SU-DHL-6 (cell line): ENCODE measurements around the gene HELZ2.

Experiments
- H2AFZ ChIP-seq: fragments of 200-600 bp; sonication (generic); 2 replicates; pipeline ENCODE4 v1.6.1; 2014; ENCODE audit warnings: low read depth, mild to moderate bottlenecking, moderate library complexity, mixed read lengths, antibody characterized with exemption, low read length; ENCODE audit not compliant: severe bottlenecking
- H3F3A ChIP-seq: fragments of 200-600 bp; shearing (Covaris generic); 2 replicates; pipeline ENCODE4 v1.6.0; 2016; ENCODE audit warnings: antibody characterized with exemption, mild to moderate bottlenecking; ENCODE audit not compliant: insufficient read depth
- H3K27ac ChIP-seq: fragments of 200-600 bp; sonication (generic); 2 replicates; pipeline ENCODE4 v1.5.1; 2016; ENCODE audit warnings: low read depth, mild to moderate bottlenecking, low read length, moderate library complexity, mixed read lengths
- H3K27me3 ChIP-seq: fragments of 200-600 bp; sonication (generic), shearing (Covaris generic); 2 replicates; pipeline ENCODE4 v1.6.0; 2014; ENCODE audit warnings: mild to moderate bottlenecking, low read length
- H3K36me3 ChIP-seq: fragments of 200-600 bp; sonication (generic); 2 replicates; pipeline ENCODE4 v1.6.1; 2014; ENCODE audit warnings: mild to moderate bottlenecking, low read length, mixed read lengths
- H3K4me2 ChIP-seq: fragments of 300-600, 200-600 bp; shearing (Covaris generic), sonication (generic); 2 replicates; pipeline ENCODE4 v1.6.0; 2014; ENCODE audit warnings: low read length, low read depth, mild to moderate bottlenecking; ENCODE audit not compliant: poor library complexity, severe bottlenecking
- H3K4me3 ChIP-seq: fragments of 200-600 bp; sonication (generic); 2 replicates; pipeline ENCODE4 v1.5.1; 2014; ENCODE audit warnings: antibody characterized with exemption, low read length, mild to moderate bottlenecking, mixed read lengths; ENCODE audit not compliant: insufficient read depth, poor library complexity, severe bottlenecking
- H3K79me2 ChIP-seq: fragments of 200-600 bp; sonication (generic); 2 replicates; pipeline ENCODE4 v1.6.1; 2014; ENCODE audit warnings: mild to moderate bottlenecking, low read length, moderate library complexity; ENCODE audit not compliant: insufficient read depth
- H3K9ac ChIP-seq: fragments of 200-600 bp; sonication (generic); 2 replicates; pipeline ENCODE4 v1.7.0; 2014; ENCODE audit warnings: mild to moderate bottlenecking, low read length
- H3K9me2 ChIP-seq: fragments of 200-600 bp; sonication (generic); replicated peaks from 2 replicates; pipeline ENCODE4 v1.6.1; 2014; ENCODE audit warnings: low read length; ENCODE audit not compliant: insufficient read depth
- H3K9me3 ChIP-seq: fragments of 200-600 bp; sonication (generic); 2 replicates; pipeline ENCODE4 v1.6.1; 2014; ENCODE audit warnings: low read length, mixed read lengths; ENCODE audit not compliant: insufficient read depth
- H4K20me1 ChIP-seq: fragments of 200-600 bp; sonication (generic); 2 replicates; pipeline ENCODE4 v1.6.1; 2014; ENCODE audit warnings: low read depth, mild to moderate bottlenecking, antibody characterized with exemption, low read length, moderate library complexity, mixed read lengths
- CTCF ChIP-seq: fragments of 200-600 bp; sonication (generic); IDR thresholded peaks from one replicate; pipeline ENCODE4 v1.5.1; 2017; ENCODE audit warnings: antibody characterized with exemption, mild to moderate bottlenecking, low read length, moderate library complexity; ENCODE audit not compliant: insufficient read depth, poor library complexity, severe bottlenecking
- EZH2phosphoT487 ChIP-seq: fragments of 200-600 bp; sonication (generic), shearing (Covaris generic); conservative IDR thresholded peaks from 2 replicates; pipeline ENCODE4 v1.6.1; 2018; ENCODE audit warnings: mild to moderate bottlenecking, antibody characterized with exemption, low read length, moderate library complexity, mixed read lengths

HELZ2 gene

GRCh38 chr20:63546256-63546955 lies 27.6 kb downstream of the HELZ2 start:
- no peaks in the 10 kb centered on the region; the same call in 1 of the 2 replicates for H4K20me1 ChIP-seq
- H3K4me3 ChIP-seq, result no peak overlapping the region
- no peak overlapping the region for H3K27ac ChIP-seq
- TF ChIP-seq EZH2phosphoT487 (no peak), CTCF (no peak)
- H2AFZ ChIP-seq, result no peak overlapping the region
- H3K27me3 ChIP-seq, result no peaks in the 10 kb centered on the region
- no peaks in the 10 kb centered on the region for H3K9me3 ChIP-seq
- H3K79me2 ChIP-seq, result no peaks in the 10 kb centered on the region
- H3K9me2 ChIP-seq, result no peaks in the 10 kb centered on the region
- no peak overlapping the region for H3K4me2 ChIP-seq
- H3K36me3 ChIP-seq, result no peaks in the 10 kb centered on the region
- H3K9ac ChIP-seq, result no peak overlapping the region
- H3F3A ChIP-seq, result no peaks in the 10 kb centered on the region

DNA sequence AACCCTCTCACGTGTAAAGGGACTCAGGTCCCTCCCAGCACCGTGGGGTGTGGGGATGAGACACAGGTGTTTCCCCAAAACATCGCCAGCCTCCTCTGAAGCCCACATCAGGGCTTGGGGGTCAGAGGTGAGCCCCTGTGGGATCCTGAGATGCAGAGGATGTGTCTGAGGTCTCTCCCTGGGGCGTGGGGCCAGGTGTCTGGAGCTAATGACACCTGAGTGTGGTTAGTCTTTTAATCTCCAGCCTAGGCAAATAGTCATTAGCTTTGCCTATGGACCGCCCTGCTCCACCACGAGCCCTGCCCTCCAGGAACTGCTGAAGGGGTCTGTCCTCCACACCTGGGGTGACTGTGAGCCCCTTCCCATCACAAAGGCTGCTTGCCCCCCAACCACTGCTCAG lies 28.2 kb downstream of the HELZ2 start:
- Histone ChIP-seq H3F3A (no peaks in the 10 kb centered on the region), H2AFZ (no peak overlapping the region), H3K9ac (no peak overlapping the region), H3K4me3 (no peak overlapping the region), H3K27ac (no peak overlapping the region), H3K27me3 (no peaks in the 10 kb centered on the region), H3K9me3 (no peaks in the 10 kb centered on the region), H3K4me2 (no peak overlapping the region), H3K9me2 (no peaks in the 10 kb centered on the region), H3K79me2 (no peaks in the 10 kb centered on the region), H3K36me3 (no peaks in the 10 kb centered on the region), H4K20me1 (no peaks in the 10 kb centered on the region; the same call in 1 of the 2 replicates)
- no peak for TF ChIP-seq CTCF
- TF ChIP-seq EZH2phosphoT487, result no peak

DNA sequence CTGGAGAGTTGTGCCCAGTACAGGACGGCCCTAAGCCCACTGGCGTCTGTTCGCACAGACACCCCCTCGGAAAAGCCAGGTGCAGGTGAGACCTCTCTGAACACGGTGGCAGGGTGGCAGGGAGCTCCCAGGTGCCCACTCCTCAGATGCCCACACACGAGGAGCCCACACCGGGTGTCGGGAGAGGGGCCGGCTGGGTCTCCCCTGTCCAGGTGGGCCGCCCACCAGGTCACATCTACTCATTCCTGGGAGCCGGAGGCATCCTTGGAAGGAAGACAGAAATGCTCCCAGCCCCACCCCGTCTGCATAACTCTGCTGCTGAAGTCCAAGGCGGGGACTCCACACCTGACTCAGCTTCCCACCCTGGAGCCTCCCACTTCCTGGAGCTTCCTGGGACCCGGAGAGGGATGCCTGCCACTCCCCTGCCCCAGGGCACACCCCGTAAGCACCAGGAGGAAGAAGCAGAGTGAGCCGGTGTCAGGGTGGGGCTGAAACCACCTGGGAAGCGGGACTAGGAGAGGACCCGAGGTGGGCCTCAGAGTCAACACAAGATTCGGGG lies 29.0 kb downstream of the HELZ2 start:
- Histone ChIP-seq H3F3A (no peaks in the 10 kb centered on the region), H3K79me2 (no peaks in the 10 kb centered on the region), H3K27me3 (no peaks in the 10 kb centered on the region), H3K4me3 (no peak overlapping the region), H4K20me1 (no peaks in the 10 kb centered on the region; the same call in 1 of the 2 replicates), H3K4me2 (no peak overlapping the region), H3K9me2 (no peaks in the 10 kb centered on the region), H3K9me3 (no peaks in the 10 kb centered on the region), H3K27ac (no peak overlapping the region), H3K36me3 (no peaks in the 10 kb centered on the region), H2AFZ (no peak overlapping the region), H3K9ac (no peak overlapping the region)
- no peak for TF ChIP-seq EZH2phosphoT487
- no peak for TF ChIP-seq CTCF
